Activated CD4-positive, CD25-positive, alpha-beta regulatory T cell treated with anti-CD3 and anti-CD28 coated beads, Interleukin-2, amount 50 U/mL, for 24 hours (primary cell): Measurements from ENCODE around the gene RFX8.
A peak's percentile ranks its signal among the peaks of the same experiment; 100 is the strongest.
"Not testable (repeated sequence)": the region's sequence is repeated elsewhere in the genome, so short reads cannot be mapped to it uniquely, and the experiment has no call there.

Experiments
- ATAC-seq, 2 donors: fragments of 150-1000 bp; cut with Tn5 transposase; one replicate each; pipeline ENCODE4 v1.10.0; 2021; ENCODE audit warnings: mild to moderate bottlenecking in 1 of 2, moderate library complexity in 1 of 2

Gene RFX8

DNA sequence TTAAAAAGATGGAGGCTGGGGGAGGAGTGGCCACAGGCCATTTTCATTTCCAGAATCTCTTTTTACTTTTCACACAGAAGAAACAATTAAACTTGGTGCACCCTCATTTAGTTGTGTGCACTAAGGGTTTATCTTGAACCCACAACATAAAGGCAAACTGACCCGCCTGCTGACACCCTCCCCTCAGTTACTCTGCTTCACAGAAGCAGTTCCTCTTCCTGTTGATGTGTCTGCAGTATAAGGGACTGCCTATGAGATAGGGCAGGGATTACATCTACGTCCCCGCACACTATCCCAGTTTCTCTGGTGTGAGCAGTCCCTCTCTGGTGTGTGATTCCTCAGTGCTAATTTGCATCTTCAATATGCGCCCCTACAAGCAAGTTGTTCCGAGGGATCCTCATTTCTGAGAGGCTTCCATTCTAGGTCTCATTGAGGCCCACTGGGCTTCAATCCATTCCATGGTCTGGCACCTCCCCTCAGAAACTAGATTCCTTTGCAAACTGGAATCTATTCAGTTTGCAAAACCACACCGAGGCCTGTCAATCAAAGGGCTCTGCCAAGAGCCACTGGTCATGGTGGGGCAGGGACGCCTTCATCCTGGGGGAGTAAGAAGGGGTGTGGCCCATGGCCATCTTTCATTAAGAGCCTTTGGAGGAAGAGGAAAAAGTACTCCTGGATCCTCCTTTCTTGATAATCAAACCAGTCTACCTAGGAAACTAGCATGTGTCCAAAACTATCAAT, 99.9 kb downstream of the RFX8 start:
- no peak for ATAC-seq

GRCh38 chr2:101372792-101373191, 102.1 kb downstream of the RFX8 start:
- peak in 1 of 2 donors; percentile 17 for ATAC-seq

GRCh38 chr2:101371636-101372035, 103.3 kb downstream of the RFX8 start:
- no peak for ATAC-seq

- no peak for ATAC-seq
These were observed 105.8 kb downstream of the RFX8 start for GRCh38 chr2:101369100-101369499.

- no peak for ATAC-seq
These were observed 106.5 kb downstream of the RFX8 start for GRCh38 chr2:101368376-101368775.

DNA sequence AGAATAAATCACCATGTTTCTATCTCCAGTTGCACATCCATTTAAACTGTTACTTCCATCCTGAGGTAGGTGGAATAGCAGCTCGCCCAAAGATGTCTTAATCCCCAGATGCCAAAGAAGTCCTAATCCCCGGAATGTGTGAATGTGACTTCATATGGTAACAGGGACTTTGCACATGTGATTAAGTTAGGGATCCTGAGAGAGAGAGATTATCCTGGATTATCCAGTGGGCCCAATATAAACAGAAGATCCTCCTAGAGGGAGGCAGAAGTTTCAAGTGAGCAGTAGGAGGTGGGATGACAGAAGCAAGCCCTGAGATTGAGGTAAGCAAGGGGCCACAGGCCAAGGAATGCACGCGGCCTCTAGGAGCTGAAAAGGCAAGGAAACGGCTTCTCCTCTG, 107.4 kb downstream of the RFX8 start:
- ATAC-seq = no peak

- ATAC-seq = no peak
These were observed 110.0 kb downstream of the RFX8 start for GRCh38 chr2:101364878-101365277.

DNA sequence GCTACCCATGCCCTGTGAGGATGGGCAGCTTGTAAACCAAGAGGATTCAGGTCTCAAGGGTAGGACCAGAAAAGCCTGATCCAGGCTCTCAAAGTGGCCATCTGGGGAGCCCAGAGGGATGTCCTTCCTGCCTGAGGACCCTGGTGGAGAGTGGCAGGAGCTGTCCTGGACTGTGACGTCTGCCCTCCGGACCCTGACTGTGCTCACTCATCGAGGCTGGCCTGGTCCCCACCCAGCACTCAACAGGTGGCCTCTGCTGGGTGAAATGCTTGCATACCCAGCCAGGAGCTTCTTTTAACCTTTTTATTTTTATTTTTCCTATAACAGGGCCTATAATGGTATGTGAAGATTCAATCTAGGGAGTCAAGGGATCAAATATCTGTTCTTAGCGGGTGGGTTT, 112.1 kb downstream of the RFX8 start:
- no peak for ATAC-seq

DNA sequence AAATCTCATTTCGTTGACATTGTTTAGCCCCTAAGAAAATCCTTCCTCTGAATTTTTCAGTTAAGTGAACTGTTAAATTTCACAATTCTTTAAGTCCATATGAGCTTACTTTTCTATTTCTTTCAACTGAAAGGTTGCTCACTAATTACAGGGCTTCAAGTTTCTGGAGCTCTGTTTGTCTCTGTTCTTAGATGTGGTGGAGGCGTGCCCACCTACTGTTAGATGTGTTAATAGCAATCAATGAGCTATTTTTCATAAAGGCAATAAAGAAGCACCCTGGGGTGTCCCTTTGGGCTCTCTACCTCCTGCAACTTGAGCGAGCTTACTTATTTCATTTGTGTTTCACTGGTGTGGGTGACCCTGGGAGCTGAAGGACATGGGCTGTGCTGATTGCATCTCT, 112.6 kb downstream of the RFX8 start:
- ATAC-seq = peak in 1 of 2 donors; percentile 25

DNA sequence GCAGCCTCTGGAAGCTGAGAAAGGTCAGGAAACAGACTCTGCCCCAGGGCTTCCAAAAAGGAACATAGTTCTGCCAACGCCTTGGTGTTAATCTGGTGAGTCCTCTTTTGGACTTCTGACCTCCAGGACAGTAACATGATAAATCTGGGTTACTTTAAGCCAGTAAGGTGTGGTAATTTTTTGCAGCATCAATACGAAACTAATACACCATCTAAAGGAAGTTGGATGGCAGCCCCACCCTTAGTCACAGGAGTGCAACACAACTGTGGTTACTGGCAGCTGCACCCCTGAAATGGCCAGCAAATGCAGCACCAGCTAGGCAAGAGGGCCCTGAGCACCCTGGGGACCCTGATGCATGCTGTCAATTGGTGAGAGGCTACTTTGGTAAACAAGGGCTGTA, 113.4 kb downstream of the RFX8 start:
- ATAC-seq = peak; percentile 76 to 78

DNA sequence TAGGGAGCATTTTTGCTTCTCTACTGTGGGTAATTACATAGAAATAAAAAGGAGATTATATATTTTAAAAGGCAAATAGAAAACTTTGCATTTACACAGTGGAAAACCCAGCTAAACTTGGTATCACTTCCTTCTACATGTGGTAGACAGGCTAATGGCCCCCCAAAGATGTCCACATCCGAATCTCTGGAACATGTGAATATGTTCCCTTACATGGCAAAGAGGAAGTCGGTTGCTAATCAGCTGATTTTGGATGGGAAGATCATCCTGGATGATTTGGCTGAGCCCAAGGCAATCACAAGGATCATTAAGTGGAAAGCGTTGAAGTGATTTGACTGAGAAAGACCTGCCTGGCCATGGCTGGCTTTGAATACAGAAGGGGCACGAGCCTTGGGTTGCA, 113.8 kb downstream of the RFX8 start:
- no peak for ATAC-seq

GRCh38 chr2:101360232-101360631, 114.7 kb downstream of the RFX8 start:
- ATAC-seq = no peak

DNA sequence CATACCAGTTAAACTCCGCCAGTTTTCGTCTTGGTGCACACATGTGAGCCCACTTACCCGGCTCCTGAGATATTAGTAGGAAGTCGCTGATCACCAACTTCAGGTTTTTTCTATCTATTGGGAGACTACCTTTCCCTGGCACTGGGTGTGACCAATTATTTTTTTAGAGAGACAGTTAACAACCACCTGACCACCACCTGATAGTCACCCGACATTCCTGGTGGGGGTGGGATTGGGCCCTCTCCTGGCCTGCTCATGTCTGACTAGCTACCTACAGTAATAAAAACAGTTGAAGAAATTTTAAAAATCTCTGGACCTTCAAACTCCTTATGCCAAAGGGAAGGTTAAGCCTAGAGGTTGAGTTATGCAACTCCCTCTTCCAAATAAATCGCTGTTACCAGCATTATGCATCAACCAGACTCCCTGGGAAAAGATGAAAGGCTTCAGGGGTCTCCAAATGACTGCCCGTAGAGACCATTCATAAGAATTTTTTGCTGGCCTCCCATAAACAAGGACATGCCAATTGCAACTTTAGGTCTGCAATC, 115.4 kb downstream of the RFX8 start:
- no peak for ATAC-seq

GRCh38 chr2:101357376-101357775, 117.5 kb downstream of the RFX8 start:
- no peak for ATAC-seq

- ATAC-seq = no peak
These were observed 118.4 kb downstream of the RFX8 start for GRCh38 chr2:101356521-101356920.

- ATAC-seq = no peak
These were observed 118.9 kb downstream of the RFX8 start for GRCh38 chr2:101356055-101356454.

- ATAC-seq = no peak
These were observed 119.4 kb downstream of the RFX8 start for GRCh38 chr2:101355401-101356054.

GRCh38 chr2:101354420-101355311, 120.2 kb downstream of the RFX8 start:
- no peak for ATAC-seq

DNA sequence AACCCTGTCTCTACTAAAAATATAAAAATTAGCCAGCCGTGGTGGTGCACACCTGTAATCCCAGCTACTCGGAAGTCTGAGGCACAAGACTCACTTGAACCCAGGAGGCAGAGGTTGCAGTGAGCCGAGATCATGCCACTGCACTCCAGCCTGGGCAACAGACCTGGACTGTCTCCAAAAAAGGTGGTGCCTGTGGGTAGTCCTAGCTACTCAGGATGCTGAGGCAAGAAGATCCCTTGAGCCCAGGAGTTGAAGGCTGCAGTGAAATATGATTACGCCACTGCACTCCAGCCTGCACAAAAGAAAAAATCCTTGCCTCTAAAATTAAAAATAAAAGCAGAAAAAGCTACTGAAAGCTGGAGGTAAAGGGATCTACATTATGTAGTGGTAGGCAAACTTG, 122.3 kb downstream of the RFX8 start:
- not testable (repeated sequence) for ATAC-seq

DNA sequence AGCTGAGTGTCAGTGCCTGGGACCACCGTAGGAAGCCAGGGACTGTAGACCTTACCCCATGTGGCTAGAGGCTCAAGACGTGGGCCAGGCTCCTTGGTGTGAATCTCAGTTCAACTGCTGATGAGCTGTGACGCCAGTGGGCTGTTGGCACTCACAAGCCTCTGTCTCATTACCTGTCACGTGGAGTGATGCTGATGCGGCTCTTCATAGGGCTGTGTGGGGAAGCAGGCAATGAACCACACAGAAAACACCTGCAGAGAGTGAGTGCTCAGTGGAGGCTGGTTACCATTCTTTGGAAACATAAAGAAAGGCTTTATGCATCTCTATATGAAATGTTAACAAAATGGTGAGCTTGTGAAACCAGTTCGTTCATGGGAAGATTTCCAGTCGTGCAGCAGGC, 123.7 kb downstream of the RFX8 start:
- ATAC-seq = no peak

- ATAC-seq = peak in 1 of 2 donors; percentile 62
These were observed 124.8 kb downstream of the RFX8 start for GRCh38 chr2:101349893-101350662.

DNA sequence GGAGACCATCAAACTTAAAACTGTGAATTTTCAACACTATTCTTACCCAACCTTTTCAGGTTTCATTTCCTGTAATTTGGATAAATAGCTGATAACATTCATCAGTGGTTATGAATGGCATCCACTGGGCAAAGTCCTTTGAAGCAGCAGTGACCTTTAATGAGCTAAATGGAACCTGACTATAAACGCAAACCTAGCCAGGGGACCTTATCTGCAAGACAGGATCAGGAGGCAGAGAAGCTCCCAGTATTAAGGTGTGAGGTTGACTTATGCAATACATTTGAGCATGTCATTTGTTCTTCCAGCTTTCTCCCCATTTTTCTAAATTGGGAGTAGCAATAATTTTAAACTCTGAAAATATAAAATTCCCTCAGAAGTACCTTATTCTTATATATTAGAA, 126.0 kb downstream of the RFX8 start:
- no peak for ATAC-seq
